C1 segment of cervical spinal cord (tissue), 14 donors: ENCODE measurements around the gene NRCAM.

Source experiments
- DNase-seq, 14 donors: peaks; one replicate each; lab custom pipeline; 2025; lab: John Stamatoyannopoulos, UW

The NRCAM gene

DNA sequence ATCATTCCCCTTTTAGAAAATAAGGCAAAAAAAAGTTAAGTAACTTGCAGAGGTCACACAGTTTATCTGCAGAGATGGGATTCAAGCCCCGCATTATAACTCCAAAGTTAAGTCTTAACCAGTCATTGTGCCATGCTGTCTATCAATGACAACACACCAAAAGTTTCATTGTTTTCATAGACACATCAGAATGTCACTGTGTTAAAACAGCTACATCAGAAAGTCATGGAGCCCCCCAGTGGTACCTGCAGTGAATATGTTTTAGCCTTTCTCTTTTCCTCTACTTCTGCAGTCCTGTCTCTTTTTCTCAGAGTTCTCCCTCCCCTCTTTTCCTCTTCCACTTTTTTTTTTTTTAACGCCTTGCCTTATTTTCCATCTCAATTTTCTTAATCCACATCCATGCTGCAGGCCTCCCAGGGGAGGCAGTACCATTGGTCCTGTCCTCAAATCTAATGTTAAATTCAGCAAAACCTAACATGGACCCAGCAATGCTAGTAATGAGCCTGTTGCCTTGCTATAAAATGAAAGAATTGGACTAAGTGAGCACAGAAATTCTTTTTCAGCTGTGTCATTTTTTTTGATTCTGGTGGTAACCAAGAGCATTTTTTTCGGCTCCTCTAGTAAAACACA, 3.8 kb upstream of the NRCAM start:
- DNase-seq = peak in 1 of 14 donors; percentile 26

DNA sequence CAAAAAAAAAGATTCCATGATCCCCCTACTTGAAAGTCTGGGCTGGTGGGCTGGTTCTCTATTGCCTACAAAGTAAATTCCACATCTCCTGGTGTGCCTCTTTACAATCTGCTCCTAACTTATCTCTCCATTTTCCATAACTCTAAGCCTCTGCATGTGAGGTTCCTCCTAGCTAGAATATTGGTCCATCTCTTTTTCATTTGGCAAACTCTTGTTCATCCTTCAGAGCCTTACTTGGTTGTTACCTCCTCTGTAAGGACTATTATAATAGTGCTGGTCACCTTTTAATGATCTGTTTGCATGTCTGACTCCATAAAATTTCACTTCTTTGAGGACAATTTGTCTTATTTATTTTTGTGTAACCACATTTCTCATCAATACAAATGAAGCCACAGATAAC, 1.6 kb upstream of the NRCAM start:
- no peak for DNase-seq

DNA sequence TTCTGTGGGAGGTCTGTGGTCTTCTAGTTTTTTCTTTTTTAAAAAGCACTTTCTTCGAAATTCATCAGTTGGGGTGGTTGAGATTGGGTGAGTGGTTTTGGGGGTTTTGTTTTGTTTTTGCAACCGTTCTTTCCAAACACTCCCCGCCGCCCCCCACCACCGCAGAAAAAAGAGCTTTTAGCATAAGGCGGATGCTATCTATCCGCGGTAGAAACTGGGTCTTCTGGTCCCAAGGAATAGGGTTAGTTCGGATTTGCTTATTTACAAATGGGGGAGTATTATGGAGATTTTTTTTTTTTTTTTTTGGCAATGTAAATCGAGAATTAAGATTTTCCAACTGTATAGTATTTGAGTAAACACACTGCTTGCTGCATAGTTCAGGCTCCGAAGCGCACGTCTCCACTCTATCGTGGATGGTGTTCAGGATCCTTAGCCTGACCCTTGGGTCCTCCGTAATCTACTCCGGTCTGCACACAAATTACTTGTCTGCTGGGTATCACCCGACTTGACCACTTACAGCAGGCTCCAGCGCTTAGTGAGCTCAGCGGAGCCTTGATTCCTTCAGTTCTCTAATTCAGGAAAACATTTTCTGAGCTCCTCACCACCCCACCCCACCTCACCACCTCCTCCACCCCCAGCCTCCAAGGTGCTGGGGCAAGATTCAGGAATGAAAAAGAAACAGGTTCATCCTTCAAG, 757 bp upstream of the NRCAM start:
- no peak for DNase-seq

DNA sequence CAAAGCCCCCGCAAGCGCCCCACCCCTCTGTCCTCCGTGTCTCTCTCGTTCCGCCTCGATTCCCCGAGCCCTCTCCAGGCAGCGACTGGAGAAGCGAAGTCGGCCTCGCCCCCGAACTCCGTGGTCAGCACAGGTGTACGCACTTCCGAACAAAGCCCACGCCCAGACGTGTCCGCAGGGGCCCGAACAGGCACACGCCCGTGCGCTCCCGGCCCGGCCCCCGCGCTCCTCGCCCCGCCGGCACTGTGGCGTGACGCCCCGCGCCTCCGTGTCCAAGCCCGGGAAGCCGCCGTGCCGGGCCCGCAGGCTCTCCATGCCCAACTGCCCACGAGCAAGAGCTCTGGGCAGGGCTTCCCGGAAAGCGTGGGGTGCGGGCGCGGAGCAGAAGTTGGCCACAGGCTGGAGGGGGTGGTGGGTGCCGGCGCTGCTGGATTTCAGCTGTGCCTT, 662 bp downstream of the NRCAM start:
- DNase-seq = peak in 3 of 14 donors; percentile 43 to 74 (median 68)

DNA sequence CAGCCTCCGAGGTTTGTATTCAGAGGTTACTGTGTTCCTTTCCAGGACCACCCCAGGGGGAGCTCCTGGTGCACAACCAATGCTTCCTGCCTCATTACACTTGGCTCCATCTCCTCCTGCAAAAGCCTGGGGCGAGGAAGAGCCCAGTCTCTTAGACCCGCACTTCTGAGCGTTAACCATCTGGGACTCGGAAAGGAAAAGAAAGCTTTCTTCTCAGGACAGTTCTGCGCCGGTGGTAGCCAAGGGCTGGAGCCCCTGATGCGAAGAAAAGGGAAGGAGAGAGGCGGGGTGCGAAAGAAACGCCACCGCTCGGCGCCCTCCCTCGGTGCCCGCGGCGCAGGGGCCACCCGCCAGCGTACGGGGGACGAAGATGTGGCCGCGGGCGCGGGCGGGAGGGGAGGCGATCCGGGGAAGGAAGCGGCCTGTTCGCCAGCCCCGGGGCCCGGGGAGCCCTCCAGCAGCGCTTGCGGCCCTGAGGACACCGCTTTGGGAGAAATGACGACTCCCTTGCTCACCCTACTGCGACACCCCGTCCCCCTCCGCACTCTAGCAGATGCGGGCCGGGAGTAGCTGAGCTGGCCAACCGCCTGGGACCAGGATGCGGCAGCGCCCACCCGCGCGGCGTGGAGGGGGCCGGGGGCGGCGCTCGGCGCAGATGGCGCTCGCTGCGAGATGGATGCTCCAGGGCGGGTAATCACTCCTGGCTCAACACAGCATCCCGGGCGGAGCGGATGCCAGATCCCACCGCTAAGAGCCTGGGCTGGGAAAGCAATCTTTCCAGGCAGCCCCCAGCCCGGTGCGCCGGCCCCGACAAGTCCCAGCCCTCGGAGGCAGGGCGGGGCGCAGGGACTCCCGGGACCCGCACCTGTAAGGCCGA, 1.3 kb downstream of the NRCAM start:
- DNase-seq = peak in 9 of 14 donors; percentile 18 to 66 (median 33)

DNA sequence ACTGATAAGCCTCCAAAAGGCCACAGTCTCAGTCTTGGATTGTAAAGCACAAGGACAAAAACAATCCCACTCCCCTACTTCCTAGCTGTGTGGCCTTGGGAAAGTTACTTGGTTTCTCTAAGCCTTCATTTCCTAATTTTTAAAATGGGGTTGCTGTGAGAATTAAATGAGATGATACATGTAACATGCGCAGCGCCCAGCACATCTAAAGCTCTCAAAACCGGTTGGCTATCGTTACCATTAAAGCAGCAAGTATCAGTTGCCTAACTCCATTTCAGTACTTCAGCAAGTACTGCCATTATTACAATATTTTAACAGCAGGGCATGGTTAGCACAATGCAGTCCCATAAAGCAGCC, 1.9 kb downstream of the NRCAM start:
- no peak for DNase-seq

DNA sequence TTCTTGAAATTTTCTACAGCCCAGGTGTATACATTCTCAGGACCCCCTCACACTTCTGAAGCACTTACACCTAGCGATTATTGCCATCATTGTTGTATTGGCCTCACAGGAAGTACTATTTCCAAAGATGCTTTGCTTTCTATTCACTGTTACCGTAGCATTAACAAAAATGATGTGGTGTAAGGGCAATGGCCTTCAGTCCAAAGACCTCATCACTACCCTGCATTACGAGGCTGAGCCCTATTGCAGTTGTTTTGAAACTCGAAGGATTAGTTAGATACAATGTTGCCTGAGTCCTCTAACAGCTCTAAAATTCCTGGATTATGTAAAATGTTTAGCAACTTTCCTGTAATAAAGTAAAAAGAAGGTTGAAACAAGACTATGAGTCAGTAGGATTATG, 2.9 kb downstream of the NRCAM start:
- DNase-seq = no peak

DNA sequence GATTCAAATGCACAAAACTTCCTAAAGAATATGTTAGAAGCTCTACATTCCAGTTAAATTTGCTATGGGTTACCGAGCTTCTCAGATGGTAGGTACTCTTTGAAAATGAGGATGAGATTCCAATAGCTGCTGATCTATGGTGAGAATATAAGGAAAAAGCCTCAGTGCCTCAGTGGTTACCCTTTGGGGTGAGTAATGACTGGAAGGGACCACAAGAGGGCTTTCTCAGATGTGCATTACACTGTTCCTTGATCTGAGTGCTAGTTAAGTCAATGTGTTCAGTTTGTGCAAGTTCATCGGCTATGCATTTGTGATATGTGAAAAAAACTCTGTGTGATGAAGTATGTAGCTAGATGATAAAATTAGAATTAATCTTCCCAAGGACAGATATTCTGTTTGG, 3.5 kb downstream of the NRCAM start:
- DNase-seq = peak in 1 of 14 donors; percentile 4

DNA sequence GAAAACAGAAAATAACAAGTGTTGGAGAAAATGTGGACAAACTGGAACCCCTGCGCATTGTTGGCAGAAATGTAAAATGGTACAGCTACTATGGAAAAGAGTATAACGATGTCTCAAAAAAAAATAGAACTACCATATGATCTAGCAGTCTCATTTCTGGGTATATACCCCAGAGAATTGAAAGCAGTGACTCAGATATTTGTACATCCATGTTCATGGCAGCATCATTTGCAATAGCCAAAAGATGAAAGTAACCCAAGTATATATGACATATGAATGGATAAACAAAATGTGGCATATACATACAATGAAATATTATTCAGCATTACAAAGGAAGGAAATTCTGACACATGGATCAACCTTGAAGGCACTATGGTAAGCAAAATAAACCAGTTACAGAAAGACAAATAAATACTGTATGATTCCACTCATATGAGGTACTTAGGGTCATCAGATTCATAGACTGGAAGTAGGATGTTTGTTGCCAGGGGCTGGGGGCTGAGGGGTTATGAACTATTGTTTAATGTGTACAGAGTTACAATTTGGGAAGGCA, 4.9 kb downstream of the NRCAM start:
- no peak for DNase-seq

DNA sequence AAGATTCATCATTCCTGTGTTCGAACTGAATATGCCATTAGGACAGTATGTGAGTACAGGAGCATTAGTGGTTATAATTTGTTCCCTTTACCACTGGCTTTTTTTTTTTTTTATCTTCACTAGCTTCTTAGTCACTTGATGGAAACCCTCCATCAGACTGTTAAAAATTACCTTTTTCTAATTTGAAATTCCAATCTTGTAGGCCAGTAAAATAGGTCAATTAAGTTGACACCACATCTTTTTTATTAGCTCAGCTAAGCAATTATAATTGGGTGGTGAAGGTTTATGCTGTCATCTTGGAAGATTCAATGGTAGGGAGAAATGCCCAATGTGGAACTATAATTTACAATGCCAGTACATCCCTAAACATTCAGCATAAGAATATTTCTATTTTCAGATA, 6.1 kb downstream of the NRCAM start:
- no peak for DNase-seq

DNA sequence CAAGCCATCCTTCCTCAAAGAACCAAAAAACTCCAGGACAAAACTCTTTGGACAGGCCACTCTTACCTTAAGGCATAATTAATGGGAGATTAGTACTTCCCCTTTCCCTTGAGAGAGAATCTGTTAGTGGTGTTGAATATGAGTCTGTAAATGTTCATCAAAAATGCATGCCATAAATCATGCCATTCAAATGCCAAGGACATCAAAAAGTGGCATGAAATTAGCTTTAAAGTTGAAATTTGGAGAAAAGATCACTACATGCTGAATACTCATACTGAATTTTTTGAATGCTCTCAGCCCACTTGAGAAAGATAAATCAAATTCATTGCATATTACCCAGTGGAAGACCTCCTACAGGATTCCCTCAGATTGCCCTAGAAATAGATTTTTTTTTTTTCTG, 6.7 kb downstream of the NRCAM start:
- no peak for DNase-seq

DNA sequence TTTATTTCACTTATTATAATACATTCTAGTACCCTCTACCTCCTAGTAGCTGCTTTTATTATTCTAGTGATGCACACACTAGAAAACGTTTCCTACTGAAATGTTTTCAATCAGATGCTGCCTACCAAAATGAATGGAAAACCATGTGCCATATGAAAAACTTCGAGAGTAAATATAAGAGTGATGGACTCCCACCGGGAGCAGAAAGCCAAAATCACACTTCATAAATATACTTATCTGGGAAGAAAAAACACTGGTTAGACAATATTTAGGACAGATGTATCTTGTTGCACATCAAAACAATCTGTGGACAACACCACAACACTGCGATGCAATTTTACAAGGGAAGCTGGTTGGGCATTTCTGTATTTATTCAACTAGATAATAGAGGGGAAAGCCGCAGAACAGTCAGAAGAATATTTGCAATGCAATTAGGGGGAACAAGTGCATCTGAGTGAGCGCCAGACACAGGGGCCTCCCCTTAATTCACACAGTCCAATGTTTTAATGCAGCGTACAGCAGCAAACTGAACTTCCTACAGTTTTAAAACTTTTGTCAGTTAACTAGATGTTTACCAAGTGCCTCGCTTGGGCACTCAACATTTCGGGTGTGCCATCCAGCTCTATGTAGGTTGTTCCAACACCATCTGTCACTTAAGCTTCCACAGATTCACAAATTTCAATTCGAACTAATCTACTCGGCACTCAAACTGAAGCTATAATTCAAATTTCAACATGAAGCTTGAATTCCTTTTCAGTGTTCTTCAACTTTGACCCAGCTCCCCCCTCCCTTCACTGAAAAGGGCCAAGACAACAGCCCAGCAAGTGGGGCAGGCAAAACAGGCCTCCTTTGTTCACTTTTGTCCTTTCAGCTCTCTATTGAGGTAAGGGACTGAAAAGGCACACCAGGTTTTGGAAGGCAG, 7.4 kb downstream of the NRCAM start:
- peak in 2 of 14 donors; percentile 9 to 11 for DNase-seq

DNA sequence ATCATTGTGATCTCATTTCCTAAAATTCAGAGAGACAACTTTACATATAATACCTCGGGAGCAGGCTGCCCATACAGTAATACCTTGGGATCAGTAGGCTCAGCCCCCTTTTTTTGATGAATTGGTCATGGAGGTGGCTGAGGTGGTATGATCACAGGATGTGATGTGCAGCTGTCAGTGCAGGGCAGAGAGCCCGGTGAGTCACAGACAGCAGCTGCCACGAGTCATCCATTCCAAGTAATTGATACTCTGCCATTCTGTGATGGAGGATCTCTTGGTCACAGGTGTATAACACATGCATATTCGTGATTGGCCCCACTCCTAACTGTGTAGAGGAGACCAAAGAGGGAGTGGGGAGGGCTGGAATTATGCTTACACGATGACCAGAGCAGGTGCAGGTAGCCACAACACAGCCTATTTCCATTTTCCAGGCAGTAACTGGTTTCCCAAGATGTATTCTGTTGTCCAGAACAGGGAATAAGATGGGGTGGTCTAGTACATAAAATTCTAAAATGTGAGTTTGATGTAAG, 14.1 kb downstream of the NRCAM start:
- no peak for DNase-seq

DNA sequence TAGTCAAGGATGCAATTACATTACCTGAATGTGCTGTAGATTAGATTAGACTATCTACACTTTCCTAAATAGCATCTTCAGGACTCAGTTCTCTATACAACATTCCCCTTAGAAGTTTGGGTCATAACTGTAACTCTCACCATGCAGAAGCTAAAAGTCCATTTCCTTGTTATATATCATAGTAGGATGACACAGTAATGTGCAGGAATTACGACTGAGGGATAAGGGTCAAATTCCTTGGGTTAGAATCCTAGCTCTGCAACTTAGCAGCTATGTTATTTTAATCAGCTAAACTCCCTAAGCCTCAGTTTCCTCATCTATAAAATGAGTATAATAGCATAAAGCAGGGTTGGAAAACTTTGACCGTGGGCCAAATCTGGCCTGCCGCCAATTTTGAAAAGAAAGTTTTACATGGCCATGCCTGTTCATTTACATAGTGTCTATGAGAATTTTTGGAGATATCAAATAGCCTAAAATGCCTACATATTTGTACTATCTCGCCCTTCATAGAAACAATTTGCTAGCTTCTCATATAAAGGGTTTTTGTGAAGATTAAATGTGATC, 14.8 kb downstream of the NRCAM start:
- DNase-seq = no peak

DNA sequence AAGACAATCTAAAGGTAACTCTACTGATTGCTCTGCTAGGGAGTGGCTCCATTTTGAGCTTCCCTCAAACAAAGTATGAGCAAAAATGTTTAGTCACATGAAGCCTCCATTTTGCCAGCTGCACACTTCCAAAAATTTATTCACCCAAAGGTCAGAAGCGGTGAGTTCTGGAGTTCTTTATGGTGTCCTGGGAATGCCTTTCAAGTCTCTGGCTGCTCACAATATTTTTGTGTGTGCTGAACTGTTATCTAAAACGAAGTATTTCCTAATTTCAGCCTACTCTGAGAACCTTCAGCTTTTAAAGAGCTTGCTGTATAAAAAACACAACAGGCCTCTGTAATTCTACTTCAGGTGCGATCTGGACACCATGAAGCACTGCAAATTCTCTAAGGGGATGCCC, 15.6 kb downstream of the NRCAM start:
- no peak for DNase-seq

DNA sequence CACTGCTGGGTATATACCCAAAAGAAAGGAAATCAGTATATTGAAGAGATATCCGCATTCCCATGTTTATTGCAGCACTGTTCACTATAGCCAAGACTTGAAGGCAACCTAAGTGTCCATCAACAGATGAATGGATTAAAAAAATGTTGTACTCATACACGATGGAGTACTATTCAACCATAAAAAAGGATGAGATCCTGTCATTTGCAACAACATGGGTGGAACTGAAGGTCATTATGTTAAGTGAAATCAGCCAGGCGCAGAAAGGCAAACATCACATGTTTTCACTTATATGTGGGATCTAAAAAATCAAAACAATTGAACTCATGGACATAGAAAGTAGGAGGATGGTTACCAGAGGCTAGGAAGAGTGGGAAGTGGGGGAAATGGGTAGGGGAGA, 19.3 kb downstream of the NRCAM start:
- DNase-seq = no peak

DNA sequence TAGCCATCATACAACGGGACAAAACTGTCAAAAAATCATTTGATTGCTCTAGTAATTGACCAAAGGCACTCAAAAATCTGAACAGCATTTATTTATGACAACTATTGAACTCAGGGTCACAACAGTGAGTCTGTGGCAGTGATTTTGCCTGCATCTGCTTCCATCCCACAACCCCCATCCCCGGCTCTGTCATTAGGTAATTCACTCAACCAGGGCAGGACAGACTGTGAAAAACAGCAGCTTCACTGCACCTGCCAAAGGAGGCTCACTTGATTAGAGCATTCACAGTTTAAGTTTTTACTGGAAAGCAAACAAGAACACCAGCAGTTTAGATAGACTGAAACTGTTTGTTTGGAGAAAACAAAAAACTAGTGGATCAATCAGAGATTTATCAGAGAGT, 22.2 kb downstream of the NRCAM start:
- DNase-seq = no peak

DNA sequence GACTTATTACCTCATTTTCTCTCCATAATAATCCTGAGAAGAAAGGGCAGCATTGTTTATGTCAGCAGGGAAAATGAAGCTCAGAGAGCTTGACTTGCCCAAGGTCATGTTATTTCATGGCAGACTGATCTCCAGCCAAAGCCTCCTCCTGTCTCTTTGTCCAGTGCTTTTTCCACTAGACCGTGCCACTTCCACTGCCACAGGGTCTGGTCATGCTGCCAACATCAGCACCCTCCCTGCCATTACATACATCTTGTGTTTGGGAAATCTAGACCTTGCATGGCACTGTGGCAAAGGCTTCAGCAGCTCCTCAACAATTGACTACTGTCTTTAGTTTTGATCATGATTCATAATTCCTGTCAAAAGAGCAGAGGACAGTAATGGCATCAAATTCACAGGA, 25.1 kb downstream of the NRCAM start:
- DNase-seq = no peak

DNA sequence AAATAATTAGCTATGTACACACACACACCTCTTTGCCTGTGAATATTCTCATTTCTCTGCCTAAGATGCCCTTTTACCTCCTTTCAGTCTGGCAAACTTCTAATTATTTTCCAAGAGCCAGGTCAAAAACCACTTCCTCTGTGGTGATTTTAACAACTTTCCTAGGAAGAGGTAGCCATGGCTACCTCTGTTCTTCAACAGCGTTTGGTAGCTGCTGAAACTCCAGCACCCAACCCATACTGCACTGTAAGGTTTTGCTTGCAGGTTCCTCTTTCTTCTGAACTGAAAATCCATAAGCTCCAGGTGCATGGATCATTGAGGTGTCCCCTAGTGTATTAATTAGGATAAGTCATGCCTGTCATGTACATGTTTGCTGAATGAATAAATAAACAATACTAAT, 25.6 kb downstream of the NRCAM start:
- no peak for DNase-seq

DNA sequence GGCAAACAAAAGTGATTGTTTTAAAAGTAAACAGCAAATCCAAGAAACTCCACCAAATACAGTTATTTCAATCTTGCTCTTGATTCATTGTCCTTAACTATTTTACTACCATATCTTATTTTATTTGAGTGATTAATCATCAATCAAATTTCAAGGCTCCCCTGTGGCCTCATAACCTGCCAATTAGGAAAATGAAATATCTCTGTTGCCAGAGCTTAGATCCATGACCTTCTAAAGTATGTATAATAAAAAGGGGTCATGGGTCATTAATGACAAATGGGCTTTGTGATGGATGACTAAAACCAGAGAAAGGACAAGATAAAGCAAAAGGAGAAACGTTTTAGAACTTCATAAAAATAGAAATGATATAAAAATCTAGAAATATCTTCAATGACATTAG, 28.5 kb downstream of the NRCAM start:
- DNase-seq = no peak
